Measurements from ENCODE around the gene PPP3CA. TPM values are rescaled to one million over a fixed set of nuclear protein-coding genes. Genes with fewer than 3 reads are reported as not detected.
A peak's percentile ranks its signal among the peaks of the same experiment; 100 is the strongest.

Gene PPP3CA
- total and polyA plus RNA-seq, 11 donors = 5.9 to 32.5 (median 19.3) TPM

- WGBS, 4 donors = 52 to 76% (median 65%) methylated on average over 3 of the region's 3 CpGs
- no peak for TF ChIP-seq POLR2A (IDR thresholded peaks at IDR 0.05)
- TF ChIP-seq, protein P1, sequence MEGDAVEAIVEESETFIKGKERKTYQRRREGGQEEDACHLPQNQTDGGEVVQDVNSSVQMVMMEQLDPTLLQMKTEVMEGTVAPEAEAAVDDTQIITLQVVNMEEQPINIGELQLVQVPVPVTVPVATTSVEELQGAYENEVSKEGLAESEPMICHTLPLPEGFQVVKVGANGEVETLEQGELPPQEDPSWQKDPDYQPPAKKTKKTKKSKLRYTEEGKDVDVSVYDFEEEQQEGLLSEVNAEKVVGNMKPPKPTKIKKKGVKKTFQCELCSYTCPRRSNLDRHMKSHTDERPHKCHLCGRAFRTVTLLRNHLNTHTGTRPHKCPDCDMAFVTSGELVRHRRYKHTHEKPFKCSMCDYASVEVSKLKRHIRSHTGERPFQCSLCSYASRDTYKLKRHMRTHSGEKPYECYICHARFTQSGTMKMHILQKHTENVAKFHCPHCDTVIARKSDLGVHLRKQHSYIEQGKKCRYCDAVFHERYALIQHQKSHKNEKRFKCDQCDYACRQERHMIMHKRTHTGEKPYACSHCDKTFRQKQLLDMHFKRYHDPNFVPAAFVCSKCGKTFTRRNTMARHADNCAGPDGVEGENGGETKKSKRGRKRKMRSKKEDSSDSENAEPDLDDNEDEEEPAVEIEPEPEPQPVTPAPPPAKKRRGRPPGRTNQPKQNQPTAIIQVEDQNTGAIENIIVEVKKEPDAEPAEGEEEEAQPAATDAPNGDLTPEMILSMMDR (IDR thresholded peaks at IDR 0.05) = no peak
- peaks cover 0 to 13% (median 6%) of the 10 kb centered on the region in 12 donors for H3K4me1 ChIP-seq
- H3K27me3 ChIP-seq = no peaks in the 10 kb centered on the region
- ATAC-seq (peak in 3 of 4 donors; percentile 45 to 68 (median 52)), DNase-seq (peak in 1 of 5 donors; percentile 24)
- no peak overlapping the region for H3K4me3 ChIP-seq
- H3K36me3 ChIP-seq = no peaks in the 10 kb centered on the region
- H3K9me3 ChIP-seq = no peaks in the 10 kb centered on the region
- intact Hi-C loops (cut with DNase I) = no loop called here
- peak overlapping the region in 2 of 12 donors; percentile 24 to 61 for H3K27ac ChIP-seq
Observed at GRCh38 chr4:100982345-100982744, 365.0 kb downstream of the PPP3CA start.

GRCh38 chr4:100981447-100982204, 365.7 kb downstream of the PPP3CA start:
- TF ChIP-seq POLR2A (IDR thresholded peaks at IDR 0.05) = no peak
- TF ChIP-seq, protein P1 (IDR thresholded peaks at IDR 0.05) = no peak
- peaks cover 0 to 13% (median 9%) of the 10 kb centered on the region in 12 donors for H3K4me1 ChIP-seq
- no peaks in the 10 kb centered on the region for H3K27me3 ChIP-seq
- H3K27ac ChIP-seq = peak overlapping the region in 3 of 12 donors; percentile 19 to 61 (median 24)
- no peaks in the 10 kb centered on the region for H3K36me3 ChIP-seq
- 49 to 74% (median 73%) methylated on average over 5 of the region's 5 CpGs for WGBS, 4 donors
- H3K9me3 ChIP-seq = no peaks in the 10 kb centered on the region
- no peak for DNase-seq
- intact Hi-C loops (cut with DNase I) = no loop called here
- H3K4me3 ChIP-seq = no peak overlapping the region
- peak; percentile 37 to 69 (median 42) for ATAC-seq

- intact Hi-C loops (cut with DNase I) = no loop called here
- peaks cover 0 to 13% (median 9%) of the 10 kb centered on the region in 12 donors for H3K4me1 ChIP-seq
- H3K4me3 ChIP-seq = no peak overlapping the region
- TF ChIP-seq, protein P1 (IDR thresholded peaks at IDR 0.05) = no peak
- TF ChIP-seq POLR2A (IDR thresholded peaks at IDR 0.05) = no peak
- H3K36me3 ChIP-seq = no peaks in the 10 kb centered on the region
- no peaks in the 10 kb centered on the region for H3K9me3 ChIP-seq
- no peak overlapping the region for H3K27ac ChIP-seq
- 53 to 76% (median 65%) methylated on average over 4 of the region's 4 CpGs for WGBS, 4 donors
- H3K27me3 ChIP-seq = no peaks in the 10 kb centered on the region
- no peak for DNase-seq
- no peak for ATAC-seq
Observed at GRCh38 chr4:100979736-100980135, 367.6 kb downstream of the PPP3CA start.

- no peak overlapping the region for H3K4me3 ChIP-seq
- H3K4me1 ChIP-seq = peaks cover 0 to 13% (median 9%) of the 10 kb centered on the region in 12 donors
- H3K27ac ChIP-seq = peak overlapping the region in 4 of 12 donors; percentile 2 to 47 (median 24)
- TF ChIP-seq POLR2A (IDR thresholded peaks at IDR 0.05) = no peak
- TF ChIP-seq, protein P1 (IDR thresholded peaks at IDR 0.05) = no peak
- no peaks in the 10 kb centered on the region for H3K36me3 ChIP-seq
- no peaks in the 10 kb centered on the region for H3K27me3 ChIP-seq
- ATAC-seq (peak; percentile 54 to 89 (median 85)), DNase-seq (no peak)
- intact Hi-C loops (cut with DNase I) = no loop called here
- WGBS, 4 donors = 59 to 69% (median 61%) methylated on average over 3 of the region's 3 CpGs
- H3K9me3 ChIP-seq = no peaks in the 10 kb centered on the region
Observed at GRCh38 chr4:100977746-100978397, 369.5 kb downstream of the PPP3CA start.
